ENCODE results near the gene FBXO10.

DNA sequence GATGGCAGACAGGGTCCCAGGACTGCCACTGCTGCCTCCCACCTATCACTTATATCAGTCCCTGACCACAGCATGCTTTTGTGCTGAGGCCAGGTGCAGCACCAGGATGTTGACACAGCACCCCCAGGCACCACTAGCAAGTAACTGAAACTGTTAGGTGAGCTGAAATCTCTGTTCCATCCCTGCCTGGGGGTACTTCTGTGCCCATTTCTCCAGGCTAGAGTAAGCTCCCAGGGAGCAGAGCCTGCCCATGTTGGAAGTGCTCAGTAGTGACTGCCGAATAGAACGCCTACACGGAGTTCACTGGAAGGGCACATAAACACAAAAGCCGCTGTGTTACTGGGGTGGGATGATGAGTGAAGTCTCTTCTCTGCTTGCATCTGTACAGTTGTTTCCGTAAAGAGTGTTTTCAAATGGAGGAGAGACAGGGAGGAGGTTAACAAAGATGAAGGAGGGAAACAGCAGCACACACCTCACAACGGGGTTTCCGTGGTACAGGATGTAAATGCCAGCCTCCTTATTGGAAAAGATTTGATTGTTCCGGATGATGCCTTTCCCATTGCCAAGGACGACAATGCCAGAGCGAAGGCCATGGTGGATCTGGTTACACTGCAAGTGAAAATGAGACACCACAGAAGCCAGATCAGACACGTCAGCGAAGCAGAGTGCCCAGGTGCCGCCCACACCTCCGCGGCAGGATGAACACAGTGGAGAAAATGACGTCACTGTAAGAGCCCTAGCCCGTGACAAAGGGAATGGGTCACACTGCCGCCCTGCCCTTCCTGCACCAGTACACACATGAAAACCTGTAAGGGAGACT is 47.3 kb downstream of the FBXO10 start:
- no peak for TF ChIP-seq EP300 (IDR thresholded peaks at IDR 0.05)
- TF ChIP-seq, protein P1, sequence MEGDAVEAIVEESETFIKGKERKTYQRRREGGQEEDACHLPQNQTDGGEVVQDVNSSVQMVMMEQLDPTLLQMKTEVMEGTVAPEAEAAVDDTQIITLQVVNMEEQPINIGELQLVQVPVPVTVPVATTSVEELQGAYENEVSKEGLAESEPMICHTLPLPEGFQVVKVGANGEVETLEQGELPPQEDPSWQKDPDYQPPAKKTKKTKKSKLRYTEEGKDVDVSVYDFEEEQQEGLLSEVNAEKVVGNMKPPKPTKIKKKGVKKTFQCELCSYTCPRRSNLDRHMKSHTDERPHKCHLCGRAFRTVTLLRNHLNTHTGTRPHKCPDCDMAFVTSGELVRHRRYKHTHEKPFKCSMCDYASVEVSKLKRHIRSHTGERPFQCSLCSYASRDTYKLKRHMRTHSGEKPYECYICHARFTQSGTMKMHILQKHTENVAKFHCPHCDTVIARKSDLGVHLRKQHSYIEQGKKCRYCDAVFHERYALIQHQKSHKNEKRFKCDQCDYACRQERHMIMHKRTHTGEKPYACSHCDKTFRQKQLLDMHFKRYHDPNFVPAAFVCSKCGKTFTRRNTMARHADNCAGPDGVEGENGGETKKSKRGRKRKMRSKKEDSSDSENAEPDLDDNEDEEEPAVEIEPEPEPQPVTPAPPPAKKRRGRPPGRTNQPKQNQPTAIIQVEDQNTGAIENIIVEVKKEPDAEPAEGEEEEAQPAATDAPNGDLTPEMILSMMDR (IDR thresholded peaks at IDR 0.05), result no peak

Measured in tibial nerve (tissue), 4 donors.